GM18499 (cell line): ENCODE measurements around the gene FANCC.

Experiments used
- ATAC-seq: cut with Tn5 transposase; IDR thresholded peaks from one replicate; pipeline ENCODE4 v1.9.1; 2021; ENCODE audit warnings: moderate number of reproducible peaks; ENCODE audit not compliant: insufficient read depth, unreplicated experiment

FANCC gene

GRCh38 chr9:95317119-95317892 lies at the start of gene FANCC:
TSS of gene FANCC (minus strand) at chr9:95317709. CDS start at chr9:95249291, 68,418 bp downstream.
- peak; percentile 35 for ATAC-seq

- no peak for ATAC-seq
These were observed 49.3 kb upstream of the FANCC start for GRCh38 chr9:95366731-95367325.

GRCh38 chr9:95365766-95366165 lies 48.3 kb upstream of the FANCC start:
- no peak for ATAC-seq

- no peak for ATAC-seq
These were observed 45.7 kb upstream of the FANCC start for GRCh38 chr9:95363051-95363841.

- no peak for ATAC-seq
These were observed 43.4 kb upstream of the FANCC start for GRCh38 chr9:95360866-95361265.

GRCh38 chr9:95357316-95357715 lies 39.8 kb upstream of the FANCC start:
- no peak for ATAC-seq

- no peak for ATAC-seq
These were observed 38.0 kb upstream of the FANCC start for GRCh38 chr9:95355500-95355899.

- no peak for ATAC-seq
These were observed 33.5 kb upstream of the FANCC start for GRCh38 chr9:95351051-95351450.

- no peak for ATAC-seq
These were observed 32.8 kb upstream of the FANCC start for GRCh38 chr9:95350266-95350665.

- no peak for ATAC-seq
These were observed 31.9 kb upstream of the FANCC start for GRCh38 chr9:95349091-95350038.

GRCh38 chr9:95346021-95346420 lies 28.5 kb upstream of the FANCC start:
- ATAC-seq = no peak

- ATAC-seq = no peak
These were observed 27.3 kb upstream of the FANCC start for GRCh38 chr9:95344735-95345325.

GRCh38 chr9:95343725-95344287 lies 26.3 kb upstream of the FANCC start:
- ATAC-seq = no peak

- no peak for ATAC-seq
These were observed 25.1 kb upstream of the FANCC start for GRCh38 chr9:95342571-95342970.

GRCh38 chr9:95341293-95341962 lies 23.9 kb upstream of the FANCC start:
- ATAC-seq = no peak

GRCh38 chr9:95338243-95338642 lies 20.7 kb upstream of the FANCC start:
- no peak for ATAC-seq

- no peak for ATAC-seq
These were observed 18.8 kb upstream of the FANCC start for GRCh38 chr9:95336281-95336680.

GRCh38 chr9:95333426-95333825 lies 15.9 kb upstream of the FANCC start:
- ATAC-seq = no peak

GRCh38 chr9:95332860-95333259 lies 15.4 kb upstream of the FANCC start:
- no peak for ATAC-seq
